Urinary bladder (tissue), 4 donors: ENCODE measurements around the gene FANCF. TPM values are rescaled to one million over a fixed set of nuclear protein-coding genes. Genes with fewer than 3 reads are reported as not detected.
A peak's percentile ranks its signal among the peaks of the same experiment; 100 is the strongest.
"Not testable (repeated sequence)": the region's sequence is repeated elsewhere in the genome, so short reads cannot be mapped to it uniquely, and the experiment has no call there.

ENCODE experiments used
- DNase-seq: peaks from one replicate; pipeline ENCODE4 v3.0.0-alpha.2; 2015; ENCODE audit errors: extremely low spot score
- H3K27ac ChIP-seq: one replicate; pipeline ENCODE4 v1.5.1; 2013; ENCODE audit warnings: low read depth, mild to moderate bottlenecking, moderate library complexity
- H3K36me3 ChIP-seq: one replicate; pipeline ENCODE4 v1.6.1; 2013; ENCODE audit warnings: mild to moderate bottlenecking, moderate library complexity; ENCODE audit not compliant: insufficient read depth
- H3K4me1 ChIP-seq: one replicate; pipeline ENCODE4 v1.6.1; 2013; ENCODE audit warnings: mild to moderate bottlenecking, moderate library complexity; ENCODE audit not compliant: insufficient read depth
- H3K4me3 ChIP-seq: one replicate; pipeline ENCODE4 v1.5.1; 2013; ENCODE audit warnings: low read depth, low read length
- WGBS: extraction: QIAGEN DNeasy Blood & Tissue Kit; methylation state at CpG from one replicate; pipeline ENCODE4 v1.1.7; 2013; 5-methylcytosine and 5-hydroxymethylcytosine counted together
- polyA plus RNA-seq: library from polyadenylated mRNA; stranded (reverse); fragments of 200-250 nt; gene quantifications from one replicate; pipeline ENCODE4 v1.2.3, GENCODE V29; 2013
- total RNA-seq: library from RNA; depleted of rRNA; stranded (reverse); fragments of >200 nt; gene quantifications from one replicate; pipeline ENCODE4 v1.2.3, GENCODE V29; 2014
- donor health status: healthy with polysubstance abuse.
- donor health status: healthy.

The FANCF gene, protein sequence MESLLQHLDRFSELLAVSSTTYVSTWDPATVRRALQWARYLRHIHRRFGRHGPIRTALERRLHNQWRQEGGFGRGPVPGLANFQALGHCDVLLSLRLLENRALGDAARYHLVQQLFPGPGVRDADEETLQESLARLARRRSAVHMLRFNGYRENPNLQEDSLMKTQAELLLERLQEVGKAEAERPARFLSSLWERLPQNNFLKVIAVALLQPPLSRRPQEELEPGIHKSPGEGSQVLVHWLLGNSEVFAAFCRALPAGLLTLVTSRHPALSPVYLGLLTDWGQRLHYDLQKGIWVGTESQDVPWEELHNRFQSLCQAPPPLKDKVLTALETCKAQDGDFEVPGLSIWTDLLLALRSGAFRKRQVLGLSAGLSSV
- 14.3 TPM for total RNA-seq
- 5.6 TPM for polyA plus RNA-seq

DNA sequence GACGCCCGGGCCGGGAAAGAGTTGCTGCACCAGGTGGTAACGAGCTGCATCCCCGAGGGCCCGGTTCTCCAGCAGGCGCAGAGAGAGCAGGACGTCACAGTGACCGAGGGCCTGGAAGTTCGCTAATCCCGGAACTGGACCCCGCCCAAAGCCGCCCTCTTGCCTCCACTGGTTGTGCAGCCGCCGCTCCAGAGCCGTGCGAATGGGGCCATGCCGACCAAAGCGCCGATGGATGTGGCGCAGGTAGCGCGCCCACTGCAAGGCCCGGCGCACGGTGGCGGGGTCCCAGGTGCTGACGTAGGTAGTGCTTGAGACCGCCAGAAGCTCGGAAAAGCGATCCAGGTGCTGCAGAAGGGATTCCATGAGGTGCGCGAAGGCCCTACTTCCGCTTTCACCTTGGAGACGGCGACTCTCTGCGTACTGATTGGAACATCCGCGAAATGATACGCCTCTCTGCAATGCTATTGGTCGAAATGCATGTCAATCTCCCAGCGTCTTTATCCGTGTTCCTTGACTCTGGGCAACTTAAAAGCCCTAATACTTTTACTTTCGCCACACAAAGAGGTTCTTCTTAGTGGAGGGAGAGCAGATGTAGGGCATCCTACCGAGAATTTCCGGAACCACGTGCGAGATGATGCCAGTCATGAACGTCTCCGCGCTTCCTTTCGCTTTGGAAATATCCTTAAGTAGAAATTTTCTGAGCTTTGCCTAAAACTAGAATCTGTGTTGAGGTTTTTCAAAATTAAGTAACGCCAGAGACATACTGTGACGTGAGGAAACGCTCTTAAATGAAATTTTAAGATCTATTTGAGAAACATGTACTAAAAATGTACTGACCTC, at the start of gene FANCF:
Gene FANCF (minus strand): TSS at position 376 of the 840 bp plus-strand sequence. CDS start 13 bp downstream, at position 363.
- DNase-seq = peak; percentile 97
- H3K4me1 ChIP-seq = no peaks in the 10 kb centered on the region
- no peaks in the 10 kb centered on the region for H3K36me3 ChIP-seq
- H3K4me3 ChIP-seq = peak within 1 kb of the TSS; percentile 68
- peak within 1 kb of the TSS; percentile 90 for H3K27ac ChIP-seq
- WGBS = under 1% methylated on average over 55 of the region's 55 CpGs

- no peak overlapping the region for H3K4me3 ChIP-seq
- H3K27ac ChIP-seq = no peak overlapping the region
- no peaks in the 10 kb centered on the region for H3K4me1 ChIP-seq
- 79% methylated on average over 4 of the region's 4 CpGs for WGBS
- no peaks in the 10 kb centered on the region for H3K36me3 ChIP-seq
- no peak for DNase-seq
Observed at GRCh38 chr11:22674470-22675439, 49.1 kb upstream of the FANCF start.

GRCh38 chr11:22671751-22672150, 46.1 kb upstream of the FANCF start:
- no peaks in the 10 kb centered on the region for H3K36me3 ChIP-seq
- no peaks in the 10 kb centered on the region for H3K4me1 ChIP-seq
- 46% methylated on average over 2 of the region's 2 CpGs for WGBS
- H3K4me3 ChIP-seq = no peak overlapping the region
- no peak overlapping the region for H3K27ac ChIP-seq
- no peak for DNase-seq

DNA sequence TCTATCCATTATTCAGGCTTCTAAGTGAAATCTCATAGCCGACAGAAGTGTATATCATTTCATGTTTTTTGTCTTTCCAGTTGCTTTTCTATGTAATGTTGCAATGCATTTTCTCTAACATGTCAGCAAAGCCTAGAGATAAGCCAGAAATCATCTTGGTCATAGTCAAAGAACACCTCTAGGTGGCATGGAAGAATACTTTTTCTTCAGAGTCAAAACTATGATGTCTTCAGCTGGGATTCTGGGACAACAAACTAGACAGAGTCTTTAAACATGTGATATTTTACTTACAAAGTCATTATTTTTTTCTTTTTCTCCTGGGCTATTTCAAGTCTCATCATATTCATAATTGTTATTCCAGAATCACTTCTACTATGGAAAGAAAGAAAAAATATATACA, 45.2 kb upstream of the FANCF start:
- Histone ChIP-seq H3K36me3 (no peaks in the 10 kb centered on the region), H3K27ac (no peak overlapping the region), H3K4me1 (no peaks in the 10 kb centered on the region), H3K4me3 (no peak overlapping the region)
- WGBS = 49% methylated on average over 1 of the region's 1 CpG
- DNase-seq = no peak

- no peak for DNase-seq
- H3K36me3 ChIP-seq = no peaks in the 10 kb centered on the region
- 91% methylated on average over 2 of the region's 2 CpGs for WGBS
- no peak overlapping the region for H3K4me3 ChIP-seq
- H3K27ac ChIP-seq = no peak overlapping the region
- no peaks in the 10 kb centered on the region for H3K4me1 ChIP-seq
Observed at GRCh38 chr11:22669368-22669767, 43.7 kb upstream of the FANCF start.

DNA sequence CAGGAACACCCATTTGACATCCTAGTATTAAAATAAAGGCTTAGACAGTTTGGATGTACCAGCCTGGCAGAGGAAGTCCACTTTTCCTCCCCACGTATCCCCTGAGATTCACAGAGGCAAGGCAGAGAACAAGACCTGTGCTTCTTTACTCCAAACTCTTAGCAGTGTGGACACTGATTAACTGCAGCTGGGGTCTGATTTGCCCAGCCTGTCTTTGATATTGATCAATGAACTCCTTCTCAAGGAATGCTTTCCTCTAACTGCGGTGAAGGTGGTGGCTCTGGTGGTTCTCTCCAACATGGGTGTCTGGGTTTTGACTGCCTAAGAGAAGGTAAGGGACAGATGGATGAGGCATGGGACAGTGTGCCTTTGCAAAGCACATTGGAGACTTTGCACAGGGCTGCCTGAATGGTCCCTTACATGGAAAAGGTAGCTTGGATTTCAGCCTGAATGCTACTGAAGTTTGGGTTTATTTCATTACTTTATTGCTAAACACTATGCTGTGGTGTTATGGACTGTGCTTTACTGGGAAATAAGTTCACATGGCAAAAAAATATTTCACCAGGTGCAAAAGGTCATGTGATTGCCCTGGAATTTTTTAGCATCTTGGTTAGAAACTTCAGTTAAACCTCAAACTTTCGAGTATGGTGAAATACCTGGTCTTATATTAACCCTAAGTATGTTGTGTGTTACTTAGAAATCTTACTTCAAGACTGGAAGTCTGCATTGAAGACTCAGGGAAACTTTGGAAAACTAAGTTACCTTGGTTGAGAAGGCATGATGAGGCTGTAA, 42.6 kb upstream of the FANCF start:
- no peaks in the 10 kb centered on the region for H3K4me1 ChIP-seq
- DNase-seq = no peak
- H3K27ac ChIP-seq = no peak overlapping the region
- WGBS = 53% methylated on average over 3 of the region's 3 CpGs
- no peak overlapping the region for H3K4me3 ChIP-seq
- no peaks in the 10 kb centered on the region for H3K36me3 ChIP-seq

DNA sequence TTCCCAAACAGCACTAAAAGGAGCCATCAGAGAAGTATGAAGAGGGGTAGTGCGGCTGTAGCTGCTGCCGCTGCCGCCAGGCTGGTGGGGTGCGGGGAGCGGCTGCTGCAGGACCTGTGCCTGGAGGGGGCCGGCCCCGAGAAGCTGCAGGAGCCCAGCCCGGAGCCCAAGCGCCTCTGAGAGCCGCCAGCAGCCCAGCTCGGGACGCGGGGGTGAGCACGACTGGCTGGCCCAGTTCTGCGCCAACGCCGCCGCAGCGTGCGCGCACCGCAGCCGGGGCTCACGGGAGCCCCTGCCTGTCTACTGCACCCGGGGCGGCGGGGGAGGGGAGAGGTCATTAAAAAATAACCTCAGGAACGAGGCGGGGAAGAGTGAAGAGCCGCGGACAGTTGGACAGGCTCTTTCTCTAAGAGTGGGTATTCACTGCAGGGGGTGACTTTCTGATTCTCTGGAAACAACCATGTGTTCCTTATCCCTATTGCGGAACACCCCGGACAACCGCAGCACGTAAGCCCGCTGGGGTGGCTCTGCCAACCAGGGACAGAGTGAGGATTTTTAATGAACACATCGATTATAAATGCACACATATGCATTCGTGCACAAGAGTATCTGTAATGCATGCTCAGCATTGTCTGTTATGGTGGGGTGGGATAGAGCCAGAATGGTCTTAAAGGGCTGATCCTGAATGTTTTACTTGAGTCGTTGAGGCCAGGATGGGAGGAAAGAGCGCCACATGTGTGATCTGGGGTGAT, 41.2 kb upstream of the FANCF start:
- H3K4me1 ChIP-seq = no peaks in the 10 kb centered on the region
- no peak overlapping the region for H3K27ac ChIP-seq
- H3K4me3 ChIP-seq = peak overlapping the region; percentile 43
- no peak for DNase-seq
- WGBS = 2% methylated on average over 40 of the region's 40 CpGs
- no peaks in the 10 kb centered on the region for H3K36me3 ChIP-seq

DNA sequence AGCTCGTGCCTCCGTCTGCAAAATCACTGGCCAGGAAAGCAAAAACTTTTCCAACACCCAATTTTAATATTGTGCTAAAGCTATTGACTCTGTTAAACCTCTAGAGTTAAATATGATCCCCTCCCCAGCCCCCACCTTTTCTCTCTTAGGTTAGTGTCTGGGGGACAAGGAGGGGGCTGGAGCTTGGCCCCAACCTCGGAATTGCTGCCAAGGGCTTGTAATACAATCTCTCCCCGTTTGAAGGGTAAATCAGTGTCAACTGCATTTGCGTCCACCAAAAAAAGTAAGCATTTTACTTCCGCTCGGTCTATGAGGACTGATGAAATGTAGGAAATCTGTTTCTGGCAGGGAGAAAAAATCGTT, 40.7 kb upstream of the FANCF start, which contains the start of gene GAS2:
Gene GAS2 (plus strand): TSS at position 287 of the 363 bp plus-strand sequence. CDS start 8,259 bp downstream, outside the sequence.
- DNase-seq = no peak
- H3K27ac ChIP-seq = no peak within 1 kb of the TSS
- WGBS = 2% methylated on average over 8 of the region's 8 CpGs

GRCh38 chr11:22659783-22660182, 34.2 kb upstream of the FANCF start:
- 96% methylated on average over 1 of the region's 1 CpG for WGBS
- Histone ChIP-seq H3K4me1 (no peaks in the 10 kb centered on the region), H3K27ac (no peak overlapping the region), H3K36me3 (no peaks in the 10 kb centered on the region), H3K4me3 (no peak overlapping the region)
- no peak for DNase-seq

More for the DNA sequence above, 40.7 kb upstream of the FANCF start, which contains the start of gene GAS2:
- H3K4me1 ChIP-seq = no peaks in the 10 kb centered on the region
- H3K36me3 ChIP-seq = no peaks in the 10 kb centered on the region
- peak within 1 kb of the TSS; percentile 43 for H3K4me3 ChIP-seq

DNA sequence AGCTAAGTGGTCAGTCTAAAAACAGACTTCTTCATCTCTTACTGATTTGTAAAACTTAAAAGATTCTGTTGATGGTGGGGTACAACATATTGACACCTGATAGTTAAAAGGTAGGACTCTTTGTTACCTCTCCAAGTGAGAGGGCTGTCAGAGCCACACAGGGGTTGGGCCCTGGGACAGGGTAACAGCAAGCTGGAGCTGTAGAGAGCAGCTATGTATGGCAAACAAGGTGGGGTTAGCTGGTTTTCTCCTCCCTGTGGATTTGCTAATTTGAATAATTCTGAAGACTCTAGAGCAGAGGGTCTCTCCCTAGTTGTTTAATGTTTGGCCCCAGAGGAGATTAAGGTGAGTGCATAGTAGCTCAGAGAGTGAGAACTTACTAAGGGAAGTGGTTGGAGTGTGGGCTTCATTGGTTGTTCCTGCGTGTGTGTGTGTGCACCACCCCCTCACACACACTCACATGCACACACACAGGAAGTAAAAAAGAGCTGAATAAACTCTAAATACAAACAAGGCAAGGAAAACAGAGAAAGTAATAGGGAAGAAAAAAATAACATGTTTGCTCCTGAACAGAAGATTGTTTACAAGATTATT, 31.6 kb upstream of the FANCF start:
- H3K27ac ChIP-seq = no peak overlapping the region
- DNase-seq = no peak
- WGBS = 54% methylated on average over 1 of the region's 1 CpG
- no peak overlapping the region for H3K4me3 ChIP-seq
- no peaks in the 10 kb centered on the region for H3K4me1 ChIP-seq
- H3K36me3 ChIP-seq = no peaks in the 10 kb centered on the region

- Histone ChIP-seq H3K4me1 (no peaks in the 10 kb centered on the region), H3K4me3 (no peak overlapping the region), H3K36me3 (no peaks in the 10 kb centered on the region), H3K27ac (no peak overlapping the region)
- no peak for DNase-seq
Observed at GRCh38 chr11:22656130-22656529, 30.5 kb upstream of the FANCF start.

GRCh38 chr11:22652346-22652745, 26.7 kb upstream of the FANCF start:
- H3K4me1 ChIP-seq, H3K4me3 ChIP-seq, H3K27ac ChIP-seq, DNase-seq, H3K36me3 ChIP-seq: not testable (repeated sequence)
- 81% methylated on average over 15 of the region's 15 CpGs for WGBS
